ENCODE results near the gene THEMIS.

Gene THEMIS

DNA sequence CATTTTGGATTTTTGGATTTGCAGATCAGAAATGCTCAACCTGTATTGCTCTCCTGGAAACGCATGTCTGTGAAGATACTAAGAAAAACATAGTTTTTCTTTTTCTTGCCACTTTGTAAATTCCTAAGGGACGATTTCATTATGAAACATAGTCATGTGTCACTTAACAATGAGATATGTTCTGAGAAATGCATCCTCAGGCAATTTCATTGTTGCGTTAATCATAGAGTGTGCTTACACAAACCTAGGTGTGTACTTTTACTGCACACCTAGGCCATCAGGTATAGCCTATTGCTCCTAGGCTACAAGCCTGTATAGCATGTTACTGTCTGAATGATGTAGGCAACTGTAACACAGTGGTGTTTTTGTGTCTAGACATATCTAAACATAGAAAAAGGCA lies 13.4 kb upstream of the THEMIS start:
- H3K4me3 ChIP-seq (ENCODE audit: low read depth, low read length), result no peak overlapping the region
- TF ChIP-seq, protein P1, sequence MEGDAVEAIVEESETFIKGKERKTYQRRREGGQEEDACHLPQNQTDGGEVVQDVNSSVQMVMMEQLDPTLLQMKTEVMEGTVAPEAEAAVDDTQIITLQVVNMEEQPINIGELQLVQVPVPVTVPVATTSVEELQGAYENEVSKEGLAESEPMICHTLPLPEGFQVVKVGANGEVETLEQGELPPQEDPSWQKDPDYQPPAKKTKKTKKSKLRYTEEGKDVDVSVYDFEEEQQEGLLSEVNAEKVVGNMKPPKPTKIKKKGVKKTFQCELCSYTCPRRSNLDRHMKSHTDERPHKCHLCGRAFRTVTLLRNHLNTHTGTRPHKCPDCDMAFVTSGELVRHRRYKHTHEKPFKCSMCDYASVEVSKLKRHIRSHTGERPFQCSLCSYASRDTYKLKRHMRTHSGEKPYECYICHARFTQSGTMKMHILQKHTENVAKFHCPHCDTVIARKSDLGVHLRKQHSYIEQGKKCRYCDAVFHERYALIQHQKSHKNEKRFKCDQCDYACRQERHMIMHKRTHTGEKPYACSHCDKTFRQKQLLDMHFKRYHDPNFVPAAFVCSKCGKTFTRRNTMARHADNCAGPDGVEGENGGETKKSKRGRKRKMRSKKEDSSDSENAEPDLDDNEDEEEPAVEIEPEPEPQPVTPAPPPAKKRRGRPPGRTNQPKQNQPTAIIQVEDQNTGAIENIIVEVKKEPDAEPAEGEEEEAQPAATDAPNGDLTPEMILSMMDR (IDR thresholded peaks at IDR 0.05; ENCODE audit: low read depth, low read length), result no peak
- no peaks in the 10 kb centered on the region for H3K36me3 ChIP-seq
- no peak overlapping the region for H3K27ac ChIP-seq
- no peak for DNase-seq
- no peaks in the 10 kb centered on the region for H3K9me3 ChIP-seq (ENCODE audit: severe bottlenecking)
- H3K27me3 ChIP-seq (ENCODE audit: insufficient read depth, low read depth, severe bottlenecking), result no peaks in the 10 kb centered on the region

DNA sequence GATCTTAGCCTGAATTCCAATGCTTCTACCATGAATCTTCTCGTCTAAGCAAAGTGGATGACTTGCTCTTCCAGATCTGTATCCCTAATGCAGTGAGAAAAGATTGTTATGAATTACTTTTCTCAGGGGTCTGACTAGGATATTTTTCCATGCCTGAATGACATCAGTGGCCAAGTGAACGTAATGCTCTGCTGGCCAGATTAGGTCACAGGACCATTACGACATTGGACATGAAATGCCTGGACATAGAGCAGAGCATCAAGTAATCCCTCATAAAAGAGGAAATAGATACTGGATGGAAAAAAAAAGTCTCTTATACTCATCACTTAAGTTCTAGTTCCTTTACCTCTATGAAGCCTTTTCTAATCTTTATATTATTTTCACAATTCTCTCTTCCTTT lies 12.1 kb upstream of the THEMIS start:
- TF ChIP-seq, protein P1 (IDR thresholded peaks at IDR 0.05; ENCODE audit: low read depth, low read length), result no peak
- Histone ChIP-seq H3K9me3 (ENCODE audit: severe bottlenecking) (no peaks in the 10 kb centered on the region), H3K27me3 (ENCODE audit: insufficient read depth, low read depth, severe bottlenecking) (no peaks in the 10 kb centered on the region), H3K36me3 (no peaks in the 10 kb centered on the region), H3K27ac (no peak overlapping the region), H3K4me3 (ENCODE audit: low read depth, low read length) (no peak overlapping the region)
- no peak for DNase-seq

DNA sequence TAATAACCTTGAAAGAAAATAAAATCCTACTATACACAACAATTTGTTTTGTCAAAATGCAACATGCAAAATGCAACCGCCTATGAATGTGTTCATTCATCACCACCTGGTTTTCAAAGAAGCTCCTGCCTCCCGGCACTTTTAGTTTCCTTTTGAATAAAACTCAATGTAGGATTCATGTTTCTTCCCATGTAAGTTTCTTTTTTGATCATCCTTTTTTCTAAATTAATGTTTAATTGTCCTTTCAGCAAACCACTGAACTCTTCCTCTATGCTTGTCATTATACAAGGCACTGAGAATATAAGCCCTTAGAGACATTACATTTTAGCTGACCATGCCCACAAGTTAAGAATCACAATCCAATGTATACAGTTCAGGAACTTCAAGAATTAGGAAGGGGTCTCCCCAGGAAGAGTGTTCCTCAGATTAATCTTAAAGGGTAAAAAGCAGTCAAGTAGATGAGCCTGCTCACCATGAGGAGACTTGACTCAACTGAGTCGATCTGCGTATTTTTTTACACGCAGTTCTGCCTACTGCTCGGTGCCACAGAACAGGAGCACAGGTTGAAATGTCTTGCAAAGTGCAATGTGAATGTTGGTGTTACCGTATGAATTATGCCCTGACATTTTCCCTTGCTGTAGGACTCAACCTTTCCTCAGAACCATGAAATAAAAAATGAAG lies 7.2 kb upstream of the THEMIS start:
- Histone ChIP-seq H3K9me3 (ENCODE audit: severe bottlenecking) (no peaks in the 10 kb centered on the region), H3K36me3 (no peaks in the 10 kb centered on the region), H3K27me3 (ENCODE audit: insufficient read depth, low read depth, severe bottlenecking) (no peaks in the 10 kb centered on the region), H3K4me3 (ENCODE audit: low read depth, low read length) (no peak overlapping the region), H3K27ac (no peak overlapping the region)
- TF ChIP-seq, protein P1 (IDR thresholded peaks at IDR 0.05; ENCODE audit: low read depth, low read length), result no peak
- DNase-seq, result no peak

DNA sequence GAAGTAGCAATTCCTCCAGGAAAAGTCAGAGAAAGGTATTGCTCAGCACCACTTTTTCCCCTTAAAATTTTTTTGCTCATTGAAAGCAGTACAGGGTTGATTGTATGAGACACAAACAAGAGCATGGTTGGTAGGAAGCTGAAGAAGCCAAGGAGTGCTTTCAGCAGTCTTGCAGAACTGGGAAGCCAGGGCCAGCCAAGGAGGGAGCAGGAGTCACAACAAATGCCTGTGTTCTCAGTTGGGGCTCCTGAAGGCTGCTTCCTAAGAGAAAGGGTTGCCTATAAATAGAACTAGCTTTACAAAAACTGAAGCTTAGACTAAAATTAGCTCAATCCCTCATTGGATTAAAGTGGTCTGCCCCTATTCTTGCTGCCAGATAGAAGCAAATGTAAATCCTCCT lies 3.3 kb upstream of the THEMIS start:
- no peak overlapping the region for H3K4me3 ChIP-seq (ENCODE audit: low read depth, low read length)
- H3K27me3 ChIP-seq (ENCODE audit: insufficient read depth, low read depth, severe bottlenecking), result no peaks in the 10 kb centered on the region
- H3K27ac ChIP-seq, result no peak overlapping the region
- TF ChIP-seq, protein P1 (IDR thresholded peaks at IDR 0.05; ENCODE audit: low read depth, low read length), result no peak
- DNase-seq, result no peak
- no peaks in the 10 kb centered on the region for H3K9me3 ChIP-seq (ENCODE audit: severe bottlenecking)
- H3K36me3 ChIP-seq, result no peaks in the 10 kb centered on the region

DNA sequence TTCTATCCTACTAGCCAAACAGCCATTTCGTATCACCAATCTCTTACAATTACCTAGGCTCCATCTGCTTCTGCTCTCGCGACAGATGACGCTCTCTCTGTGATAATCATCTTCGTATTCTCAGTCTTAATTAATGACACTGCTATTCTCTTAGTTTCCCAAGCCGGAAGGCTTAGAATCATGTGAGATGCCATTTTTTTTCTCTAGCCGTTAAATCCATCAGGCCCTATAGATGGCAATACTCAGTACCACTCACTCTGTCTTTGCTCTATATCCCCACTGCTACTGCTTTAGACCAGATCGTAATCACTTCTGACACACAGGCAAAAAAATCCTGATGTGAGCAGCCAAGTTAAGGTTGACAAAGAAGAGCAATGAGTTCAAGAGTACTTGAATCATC lies 2.1 kb upstream of the THEMIS start:
- TF ChIP-seq, protein P1 (IDR thresholded peaks at IDR 0.05; ENCODE audit: low read depth, low read length), result no peak
- peak; percentile 11 for DNase-seq
- Histone ChIP-seq H3K27ac (no peak overlapping the region), H3K9me3 (ENCODE audit: severe bottlenecking) (no peaks in the 10 kb centered on the region), H3K36me3 (no peaks in the 10 kb centered on the region), H3K27me3 (ENCODE audit: insufficient read depth, low read depth, severe bottlenecking) (no peaks in the 10 kb centered on the region), H3K4me3 (ENCODE audit: low read depth, low read length) (no peak overlapping the region)

DNA sequence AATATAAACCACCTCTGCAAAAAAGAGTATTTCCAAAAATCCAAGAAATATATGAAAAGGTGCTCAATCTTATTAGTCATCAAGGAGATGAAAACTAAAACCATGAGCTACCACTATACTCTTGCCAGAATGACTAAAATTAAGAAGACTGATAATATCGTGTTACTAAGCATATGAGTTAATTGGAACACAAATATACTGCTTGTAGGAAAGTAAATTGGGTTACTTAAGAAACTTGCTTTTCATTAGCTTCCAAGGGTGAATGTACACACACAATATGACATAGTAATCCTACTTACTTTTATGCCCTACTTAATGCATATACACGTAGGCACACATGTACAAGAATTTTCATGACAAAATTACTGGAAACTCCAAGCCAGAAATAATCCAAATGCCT lies 3.4 kb downstream of the THEMIS start:
- TF ChIP-seq, protein P1 (IDR thresholded peaks at IDR 0.05; ENCODE audit: low read depth, low read length), result no peak
- no peak overlapping the region for H3K4me3 ChIP-seq (ENCODE audit: low read depth, low read length)
- no peaks in the 10 kb centered on the region for H3K9me3 ChIP-seq (ENCODE audit: severe bottlenecking)
- H3K27ac ChIP-seq, result no peak overlapping the region
- no peak for DNase-seq
- no peaks in the 10 kb centered on the region for H3K27me3 ChIP-seq (ENCODE audit: insufficient read depth, low read depth, severe bottlenecking)
- H3K36me3 ChIP-seq, result no peaks in the 10 kb centered on the region

Measured in WERI-Rb-1 (cell line).